Breast epithelium (tissue), 4 donors: Measurements from ENCODE around the gene B4GAT1. TPM values are rescaled to one million over a fixed set of nuclear protein-coding genes. Genes with fewer than 3 reads are reported as not detected.
"Not testable (repeated sequence)": the region's sequence is repeated elsewhere in the genome, so short reads cannot be mapped to it uniquely, and the experiment has no call there.

Source experiments
- DNase-seq, 2 donors: peaks; one replicate each; pipeline ENCODE4 v3.0.0-alpha.2; 2019; ENCODE audit warnings: low spot score in 2 of 2
- H3K27ac ChIP-seq, 2 donors: fragments of 200-600 bp; sonication (generic) in 1 of 2; one replicate each; pipeline ENCODE4 v1.5.1; 2016 to 2019; ENCODE audit warnings: mild to moderate bottlenecking in 1 of 2
- H3K27me3 ChIP-seq, 2 donors: fragments of 200-600 bp; sonication (generic) in 1 of 2; one replicate each; pipeline versions ENCODE4 v1.5.1 to v1.6.0; 2017 to 2019; ENCODE audit warnings: control low read depth in 1 of 2, mild to moderate bottlenecking in 1 of 2
- H3K36me3 ChIP-seq: fragments of 200-600 bp; one replicate; pipeline ENCODE4 v1.5.1; 2019
- H3K4me1 ChIP-seq, 2 donors: fragments of 200-600 bp; sonication (generic); one replicate each; pipeline ENCODE4 v1.5.1; 2016 to 2019; ENCODE audit warnings: control low read depth in 1 of 2
- H3K4me3 ChIP-seq, 3 donors: fragments of 200-600 bp; sonication (generic); 1 replicate in 2 of 3; 2 replicates in 1 of 3; pipeline ENCODE4 v1.5.1; 2016 to 2019; ENCODE audit warnings: mild to moderate bottlenecking in 3 of 3, moderate library complexity in 2 of 3
- H3K9me3 ChIP-seq, 2 donors: fragments of 200-600 bp; sonication (generic) in 1 of 2; one replicate each; pipeline ENCODE4 v1.5.1; 2016 to 2019; ENCODE audit warnings: control low read depth in 1 of 2
- POLR2A ChIP-seq: fragments of 450-650 bp; IDR thresholded peaks from one replicate; pipeline ENCODE4 v1.6.1; 2016; ENCODE audit warnings: antibody characterized with exemption, mild to moderate bottlenecking, moderate library complexity
- POLR2AphosphoS5 ChIP-seq, 3 donors: sonication (generic); formaldehyde crosslinking; IDR thresholded peaks; one replicate each; pipeline ENCODE4 v1.6.1; 2017; ENCODE audit warnings: antibody characterized with exemption in 3 of 3
- intact Hi-C: fragments of 100-400 bp; cut with DNase I; formaldehyde crosslinking; loops from one replicate; pipeline ENCODE4 v1.15.1; 2023; ENCODE audit warnings: low total_unique reads
- total RNA-seq, 3 donors: library from RNA; depleted of rRNA; stranded (reverse); fragments of >200 nt; gene quantifications; one replicate each; pipeline ENCODE4 v1.1.0, GENCODE V29; 2016
- TF ChIP-seq, protein P1 (sequence below), 3 donors: fragments of 450-650 bp; IDR thresholded peaks; one replicate each; pipeline ENCODE4 v1.5.1; 2016 to 2017; ENCODE audit warnings: antibody characterized with exemption in 3 of 3, mild to moderate bottlenecking in 3 of 3, moderate library complexity in 3 of 3

B4GAT1 gene
- total RNA-seq, 3 donors from 2014 or later = 20.0 to 35.4 (median 30.1) TPM

GRCh38 chr11:66361502-66361941 is 14.1 kb upstream of the B4GAT1 start:
- H3K4me1 ChIP-seq = no peaks in the 10 kb centered on the region
- no peak overlapping the region for H3K4me3 ChIP-seq
- no peak overlapping the region for H3K27ac ChIP-seq
- H3K9me3 ChIP-seq = no peaks in the 10 kb centered on the region
- no peaks in the 10 kb centered on the region for H3K27me3 ChIP-seq
- intact Hi-C loops = no loop called here
- TF ChIP-seq POLR2A = no peak
- TF ChIP-seq, protein P1, sequence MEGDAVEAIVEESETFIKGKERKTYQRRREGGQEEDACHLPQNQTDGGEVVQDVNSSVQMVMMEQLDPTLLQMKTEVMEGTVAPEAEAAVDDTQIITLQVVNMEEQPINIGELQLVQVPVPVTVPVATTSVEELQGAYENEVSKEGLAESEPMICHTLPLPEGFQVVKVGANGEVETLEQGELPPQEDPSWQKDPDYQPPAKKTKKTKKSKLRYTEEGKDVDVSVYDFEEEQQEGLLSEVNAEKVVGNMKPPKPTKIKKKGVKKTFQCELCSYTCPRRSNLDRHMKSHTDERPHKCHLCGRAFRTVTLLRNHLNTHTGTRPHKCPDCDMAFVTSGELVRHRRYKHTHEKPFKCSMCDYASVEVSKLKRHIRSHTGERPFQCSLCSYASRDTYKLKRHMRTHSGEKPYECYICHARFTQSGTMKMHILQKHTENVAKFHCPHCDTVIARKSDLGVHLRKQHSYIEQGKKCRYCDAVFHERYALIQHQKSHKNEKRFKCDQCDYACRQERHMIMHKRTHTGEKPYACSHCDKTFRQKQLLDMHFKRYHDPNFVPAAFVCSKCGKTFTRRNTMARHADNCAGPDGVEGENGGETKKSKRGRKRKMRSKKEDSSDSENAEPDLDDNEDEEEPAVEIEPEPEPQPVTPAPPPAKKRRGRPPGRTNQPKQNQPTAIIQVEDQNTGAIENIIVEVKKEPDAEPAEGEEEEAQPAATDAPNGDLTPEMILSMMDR (IDR thresholded peaks at IDR 0.05) = no peak
- no peak for TF ChIP-seq POLR2AphosphoS5 (IDR thresholded peaks at IDR 0.05)
- no peaks in the 10 kb centered on the region for H3K36me3 ChIP-seq
- no peak for DNase-seq

DNA sequence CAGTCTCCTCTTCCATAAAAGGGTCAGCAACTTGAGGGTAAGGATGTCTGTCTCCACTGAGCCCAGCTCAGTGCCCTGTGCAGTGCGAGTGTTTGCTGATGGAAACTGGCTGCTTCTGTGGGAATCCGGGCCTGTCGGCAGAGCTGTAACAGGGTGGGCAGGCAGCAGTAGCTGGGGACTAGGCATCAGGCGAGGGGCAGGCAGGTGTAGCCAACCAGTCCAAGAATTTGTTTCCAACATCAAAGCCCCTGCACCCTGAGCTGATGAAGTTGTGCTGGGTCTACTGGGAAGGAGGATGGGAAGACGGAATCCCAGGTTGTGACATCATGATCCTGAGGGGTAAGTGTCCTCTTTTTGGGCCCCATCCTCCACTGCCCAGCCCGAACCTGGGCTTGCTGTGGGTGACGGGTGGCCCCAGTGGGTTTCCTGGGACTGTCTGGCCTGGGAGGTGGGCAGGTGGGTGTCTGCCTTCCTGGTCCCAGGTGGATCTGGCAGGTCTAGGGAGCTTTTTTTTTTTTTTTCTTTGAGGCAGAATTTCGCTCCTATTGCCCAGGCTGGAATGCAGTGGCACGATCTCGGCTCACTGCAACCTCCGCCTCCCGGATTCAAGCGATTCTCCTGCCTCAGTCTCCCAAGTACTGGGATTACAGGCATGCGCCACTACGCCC is 13.1 kb upstream of the B4GAT1 start:
- H3K4me3 ChIP-seq = no peak overlapping the region
- H3K36me3 ChIP-seq = no peaks in the 10 kb centered on the region
- H3K27ac ChIP-seq = no peak overlapping the region
- intact Hi-C loops = no loop called here
- no peaks in the 10 kb centered on the region for H3K27me3 ChIP-seq
- no peaks in the 10 kb centered on the region for H3K4me1 ChIP-seq
- no peaks in the 10 kb centered on the region for H3K9me3 ChIP-seq
- no peak for TF ChIP-seq POLR2A
- TF ChIP-seq, protein P1 (IDR thresholded peaks at IDR 0.05) = no peak
- no peak for TF ChIP-seq POLR2AphosphoS5 (IDR thresholded peaks at IDR 0.05)
- no peak for DNase-seq

DNA sequence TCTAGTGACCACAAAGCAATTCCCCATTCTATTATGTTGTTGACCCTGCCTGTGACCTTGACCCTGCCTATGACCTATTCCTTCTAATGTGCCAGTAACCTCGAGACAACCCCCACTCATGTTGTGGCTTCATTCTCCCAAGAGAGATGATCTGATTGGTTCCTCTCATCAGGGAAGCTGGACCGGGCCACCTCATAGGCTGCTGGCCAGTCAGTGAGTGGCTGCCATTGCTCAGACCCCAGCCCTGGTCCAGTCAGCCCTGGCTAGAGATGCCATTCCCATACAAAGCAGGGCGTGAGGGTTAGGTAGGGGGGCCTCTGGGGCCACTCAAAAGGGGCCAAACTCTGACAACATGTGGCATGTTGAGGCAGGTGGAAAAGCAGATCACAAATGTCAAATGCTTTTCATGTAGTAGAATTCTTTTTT is 12.2 kb upstream of the B4GAT1 start:
- Histone ChIP-seq H3K9me3 (no peaks in the 10 kb centered on the region), H3K27ac (no peak overlapping the region), H3K36me3 (no peaks in the 10 kb centered on the region), H3K27me3 (no peaks in the 10 kb centered on the region), H3K4me3 (no peak overlapping the region), H3K4me1 (no peaks in the 10 kb centered on the region)
- DNase-seq = no peak
- TF ChIP-seq POLR2A = no peak
- TF ChIP-seq POLR2AphosphoS5 (IDR thresholded peaks at IDR 0.05) = no peak
- TF ChIP-seq, protein P1 (IDR thresholded peaks at IDR 0.05) = no peak
- intact Hi-C loops = no loop called here

- intact Hi-C loops = not testable (repeated sequence)
These were observed 3.3 kb upstream of the B4GAT1 start for GRCh38 chr11:66350560-66351235.

DNA sequence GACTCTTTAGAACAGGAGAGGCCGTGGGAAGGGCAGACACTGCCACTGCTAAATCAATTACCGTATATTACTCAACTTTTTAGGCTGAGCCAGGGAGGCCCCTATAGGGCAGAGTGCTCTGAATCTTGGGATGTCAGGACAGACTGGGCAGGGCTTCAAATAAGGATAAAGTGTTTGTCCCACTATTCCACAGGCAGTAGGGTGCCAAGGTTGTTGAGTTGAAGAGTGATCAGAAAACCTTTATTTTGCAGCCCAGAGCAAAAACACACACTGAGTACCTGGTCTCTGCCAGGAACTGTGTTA is 1.6 kb upstream of the B4GAT1 start:
- no peak for DNase-seq
- no peak overlapping the region for H3K4me3 ChIP-seq
- TF ChIP-seq POLR2A (no peak), POLR2AphosphoS5 (IDR thresholded peaks at IDR 0.05) (no peak)
- TF ChIP-seq, protein P1 (IDR thresholded peaks at IDR 0.05) = no peak
- H3K36me3 ChIP-seq = no peaks in the 10 kb centered on the region
- peaks cover 0 to 16% of the 10 kb centered on the region in 2 donors for H3K4me1 ChIP-seq
- no peaks in the 10 kb centered on the region for H3K9me3 ChIP-seq
- H3K27ac ChIP-seq = no peak overlapping the region
- H3K27me3 ChIP-seq = no peaks in the 10 kb centered on the region
- intact Hi-C loops = no loop called here

More at GRCh38 chr11:66350560-66351235, 3.3 kb upstream of the B4GAT1 start:
- H3K4me3 ChIP-seq, H3K36me3 ChIP-seq, H3K27me3 ChIP-seq, H3K27ac ChIP-seq, H3K9me3 ChIP-seq, DNase-seq, H3K4me1 ChIP-seq: not testable (repeated sequence)
